ENCODE measurements around the gene MYO5C. TPM values are rescaled to one million over a fixed set of nuclear protein-coding genes. Genes with fewer than 3 reads are reported as not detected.
"Not testable (repeated sequence)": the region's sequence is repeated elsewhere in the genome, so short reads cannot be mapped to it uniquely, and the experiment has no call there.

The MYO5C gene
- total RNA-seq, 6 experiments from 2014 or later, result 0.02 to 0.10 TPM; not detected in 4

DNA sequence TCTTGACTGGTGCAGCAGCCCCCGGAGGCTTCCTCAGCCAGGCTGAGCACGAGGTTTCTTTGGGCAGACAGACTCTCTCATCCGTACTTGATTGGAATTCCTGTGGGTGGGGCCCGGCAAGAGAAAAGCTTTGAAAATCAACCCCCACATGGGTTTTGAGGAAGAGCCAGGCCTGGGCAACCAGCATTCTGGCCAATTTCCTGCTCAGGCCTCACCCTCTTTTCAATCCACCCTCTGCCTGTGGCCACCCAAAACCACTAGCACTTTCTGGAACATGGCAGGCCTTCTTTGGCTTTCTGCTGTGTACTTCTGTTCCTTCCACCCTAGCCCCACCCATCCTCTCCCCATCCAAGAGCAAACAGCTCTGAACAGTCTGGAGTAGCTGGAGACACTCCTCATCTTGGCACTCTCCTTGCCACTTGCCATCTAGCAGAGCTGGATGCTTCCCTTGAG is 5.9 kb downstream of the MYO5C start:
- TF ChIP-seq, protein P1, sequence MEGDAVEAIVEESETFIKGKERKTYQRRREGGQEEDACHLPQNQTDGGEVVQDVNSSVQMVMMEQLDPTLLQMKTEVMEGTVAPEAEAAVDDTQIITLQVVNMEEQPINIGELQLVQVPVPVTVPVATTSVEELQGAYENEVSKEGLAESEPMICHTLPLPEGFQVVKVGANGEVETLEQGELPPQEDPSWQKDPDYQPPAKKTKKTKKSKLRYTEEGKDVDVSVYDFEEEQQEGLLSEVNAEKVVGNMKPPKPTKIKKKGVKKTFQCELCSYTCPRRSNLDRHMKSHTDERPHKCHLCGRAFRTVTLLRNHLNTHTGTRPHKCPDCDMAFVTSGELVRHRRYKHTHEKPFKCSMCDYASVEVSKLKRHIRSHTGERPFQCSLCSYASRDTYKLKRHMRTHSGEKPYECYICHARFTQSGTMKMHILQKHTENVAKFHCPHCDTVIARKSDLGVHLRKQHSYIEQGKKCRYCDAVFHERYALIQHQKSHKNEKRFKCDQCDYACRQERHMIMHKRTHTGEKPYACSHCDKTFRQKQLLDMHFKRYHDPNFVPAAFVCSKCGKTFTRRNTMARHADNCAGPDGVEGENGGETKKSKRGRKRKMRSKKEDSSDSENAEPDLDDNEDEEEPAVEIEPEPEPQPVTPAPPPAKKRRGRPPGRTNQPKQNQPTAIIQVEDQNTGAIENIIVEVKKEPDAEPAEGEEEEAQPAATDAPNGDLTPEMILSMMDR (IDR thresholded peaks at IDR 0.05), result no peak
- Mint-ChIP-seq H3K27ac (no peak overlapping the region), H3K4me1 (ENCODE audit: low read depth) (no peaks in the 10 kb centered on the region; the same call in none of the 2 replicates), H3K4me3 (no peak overlapping the region), H3K9me3 (no peaks in the 10 kb centered on the region), H3K36me3 (ENCODE audit: low read depth) (no peaks in the 10 kb centered on the region), H3K27me3 (ENCODE audit: insufficient read depth) (peaks cover 20% of the 10 kb centered on the region)
- no peak for DNase-seq

DNA sequence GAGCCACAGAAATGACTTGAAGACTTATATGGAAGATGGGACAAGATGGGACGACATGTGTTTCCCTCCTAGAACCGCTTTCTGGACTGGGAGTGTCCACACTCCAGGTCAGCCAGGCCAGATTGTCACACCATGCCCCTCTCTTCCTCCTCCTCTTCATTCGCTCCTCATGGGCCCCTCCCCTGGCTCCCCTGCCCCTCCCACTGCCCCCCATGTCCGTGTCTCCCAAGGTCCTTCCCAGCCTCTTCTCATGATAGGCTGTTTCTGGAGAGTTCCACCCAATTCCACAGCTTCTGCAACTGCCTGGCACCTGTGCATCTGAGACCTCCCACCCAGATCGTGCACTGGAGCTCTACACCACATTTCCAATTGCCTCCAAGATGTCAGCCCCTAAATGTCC is 6.6 kb downstream of the MYO5C start:
- Mint-ChIP-seq H3K4me3 (no peak overlapping the region), H3K9me3 (no peaks in the 10 kb centered on the region)

DNA sequence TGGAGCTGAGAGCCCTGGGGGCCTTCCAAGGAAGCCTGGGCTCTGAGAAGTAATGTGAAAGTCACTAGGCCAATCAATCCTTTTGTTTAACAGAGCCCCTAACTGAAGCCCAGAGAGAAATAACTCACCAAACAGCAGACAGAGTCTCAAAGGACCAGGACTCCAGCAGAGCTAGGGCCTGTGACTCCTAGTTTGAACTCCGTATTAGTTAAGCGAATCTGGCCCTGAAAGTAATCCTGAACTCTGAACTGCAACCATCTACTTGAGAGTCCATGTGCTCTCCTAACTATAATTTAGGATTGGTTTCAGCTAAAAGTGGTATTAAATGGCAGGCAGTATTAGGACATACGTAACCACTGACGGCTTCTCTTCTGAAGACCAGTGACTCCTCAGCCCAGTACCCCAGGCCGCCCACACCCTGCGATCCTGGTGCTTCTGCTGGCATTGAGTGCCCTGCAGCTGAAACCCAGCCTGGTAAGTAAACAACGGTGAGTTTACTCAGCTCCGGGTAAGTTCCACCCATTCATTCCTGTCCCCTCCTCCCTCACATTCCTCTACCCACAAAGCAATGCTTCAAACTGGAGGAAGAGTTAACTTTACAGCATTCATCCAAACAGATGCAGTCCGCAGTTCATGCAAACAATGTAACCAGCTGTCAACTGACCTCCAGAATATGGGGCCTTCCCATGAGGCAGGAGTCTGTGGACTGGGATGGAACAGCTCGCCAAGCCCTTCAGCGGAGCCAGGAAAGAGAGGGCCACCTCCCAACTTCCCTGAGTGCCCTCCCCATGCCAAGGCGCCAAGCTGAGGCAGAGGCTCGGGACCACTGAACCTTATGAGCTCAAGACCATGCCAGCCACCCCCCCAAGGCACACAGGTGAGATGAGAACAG is 7.3 kb downstream of the MYO5C start:
- TF ChIP-seq, protein P1 (IDR thresholded peaks at IDR 0.05), result no peak
- H3K9me3 Mint-ChIP-seq, result no peaks in the 10 kb centered on the region
- H3K27me3 Mint-ChIP-seq (ENCODE audit: insufficient read depth), result peaks cover 11% of the 10 kb centered on the region
- H3K4me1 Mint-ChIP-seq (ENCODE audit: low read depth), result peaks cover 7% of the 10 kb centered on the region
- DNase-seq, result no peak
- H3K27ac Mint-ChIP-seq, result no peak overlapping the region
- no peak overlapping the region for H3K4me3 Mint-ChIP-seq
- H3K36me3 Mint-ChIP-seq (ENCODE audit: low read depth), result no peaks in the 10 kb centered on the region

More for the DNA sequence above, 6.6 kb downstream of the MYO5C start:
- peaks cover 18% of the 10 kb centered on the region for H3K27me3 Mint-ChIP-seq (ENCODE audit: insufficient read depth)
- H3K4me1 Mint-ChIP-seq (ENCODE audit: low read depth), result peaks cover 6% of the 10 kb centered on the region
- no peak for DNase-seq
- no peaks in the 10 kb centered on the region for H3K36me3 Mint-ChIP-seq (ENCODE audit: low read depth)
- no peak overlapping the region for H3K27ac Mint-ChIP-seq
- TF ChIP-seq, protein P1 (IDR thresholded peaks at IDR 0.05), result no peak

DNA sequence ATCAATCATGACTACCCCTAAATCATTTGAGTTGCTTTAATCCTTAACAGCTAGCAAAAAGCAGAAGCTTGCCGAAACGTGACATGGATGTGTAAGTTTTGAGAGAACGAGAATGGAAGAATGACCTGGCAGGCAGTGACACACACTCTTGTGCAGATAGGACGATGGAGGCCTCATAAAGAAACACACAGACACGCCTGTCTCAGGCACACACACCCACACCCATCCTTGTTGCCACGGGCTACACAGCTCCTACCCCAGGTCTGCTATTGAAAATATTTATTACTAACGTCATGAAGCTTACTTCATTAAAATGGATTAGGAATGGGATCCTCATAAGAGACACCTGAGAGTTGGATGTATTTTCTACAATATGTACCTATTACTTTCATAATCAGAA is 8.5 kb downstream of the MYO5C start:
- DNase-seq, result no peak
- peaks cover 7% of the 10 kb centered on the region for H3K4me1 Mint-ChIP-seq (ENCODE audit: low read depth)
- no peaks in the 10 kb centered on the region for H3K36me3 Mint-ChIP-seq (ENCODE audit: low read depth)
- H3K9me3 Mint-ChIP-seq, result no peaks in the 10 kb centered on the region
- H3K27ac Mint-ChIP-seq, result no peak overlapping the region
- TF ChIP-seq, protein P1 (IDR thresholded peaks at IDR 0.05), result no peak
- no peak overlapping the region for H3K4me3 Mint-ChIP-seq
- peaks cover 4% of the 10 kb centered on the region for H3K27me3 Mint-ChIP-seq (ENCODE audit: insufficient read depth)

DNA sequence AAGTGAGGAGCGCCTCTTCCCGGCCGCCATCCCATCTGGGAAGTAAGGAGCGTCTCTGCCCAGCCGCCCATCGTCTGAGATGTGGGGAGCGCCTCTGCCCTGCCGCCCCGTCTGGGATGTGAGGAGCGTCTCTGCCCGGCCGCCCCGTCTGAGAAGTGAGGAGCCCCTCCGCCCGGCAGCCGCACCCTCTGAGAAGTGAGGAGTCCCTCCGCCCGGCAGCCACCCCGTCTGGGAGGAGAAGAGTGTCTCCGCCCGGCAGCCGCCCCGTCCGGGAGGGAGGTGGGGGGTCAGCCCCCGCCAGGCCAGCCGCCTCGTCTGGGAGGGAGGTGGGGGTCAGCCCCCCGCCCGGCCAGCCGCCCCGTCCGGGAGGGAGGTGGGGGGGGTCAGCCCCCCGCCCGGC is 9.7 kb downstream of the MYO5C start:
- not testable (repeated sequence) for H3K4me3 Mint-ChIP-seq; H3K9me3 Mint-ChIP-seq; DNase-seq; H3K27ac Mint-ChIP-seq; H3K36me3 Mint-ChIP-seq (ENCODE audit: low read depth); H3K4me1 Mint-ChIP-seq (ENCODE audit: low read depth)
- H3K27me3 Mint-ChIP-seq (ENCODE audit: insufficient read depth), result peaks cover 11% of the 10 kb centered on the region

DNA sequence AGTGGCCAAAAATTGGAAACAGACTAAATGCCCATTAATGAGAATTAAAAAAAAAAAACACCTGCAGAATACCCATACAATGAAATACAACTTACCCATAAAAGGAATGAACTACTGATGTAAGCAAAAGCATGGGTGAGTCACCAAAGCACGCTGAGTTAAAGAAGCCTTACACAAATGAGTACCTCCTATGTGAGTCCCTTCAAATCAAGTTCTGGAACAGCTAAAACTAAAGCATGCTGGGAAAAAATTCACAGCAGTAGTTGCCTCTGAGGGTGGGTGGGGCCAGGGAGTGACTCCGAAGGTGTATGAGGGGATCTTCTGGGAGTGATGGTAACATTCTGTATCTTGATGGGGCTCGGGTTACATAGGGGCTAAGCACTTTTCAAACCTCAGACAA is 11.4 kb downstream of the MYO5C start:
- H3K9me3 Mint-ChIP-seq, result no peaks in the 10 kb centered on the region
- no peak overlapping the region for H3K4me3 Mint-ChIP-seq
- peak; percentile 53 for DNase-seq
- H3K4me1 Mint-ChIP-seq (ENCODE audit: low read depth), result peaks cover 7% of the 10 kb centered on the region
- peaks cover 17% of the 10 kb centered on the region; the same call in 1 of the 2 replicates for H3K27me3 Mint-ChIP-seq (ENCODE audit: insufficient read depth)
- TF ChIP-seq, protein P1 (IDR thresholded peaks at IDR 0.05), result no peak
- H3K36me3 Mint-ChIP-seq (ENCODE audit: low read depth), result no peaks in the 10 kb centered on the region
- H3K27ac Mint-ChIP-seq, result no peak overlapping the region
